Vagina (tissue), 2 donors: ENCODE measurements around the gene ARFIP1.

Experiments used
- POLR2AphosphoS5 ChIP-seq, 2 donors: sonication (generic); formaldehyde crosslinking; IDR thresholded peaks; one replicate each; pipeline ENCODE4 v1.9.0; 2017; ENCODE audit warnings: antibody characterized with exemption in 2 of 2, mild to moderate bottlenecking in 2 of 2, low read depth in 1 of 2; ENCODE audit not compliant: insufficient read depth in 1 of 2
- TF ChIP-seq, protein P1 (sequence below), 3 experiments: fragments of 450-650 bp in 2 of 3; fragments of 200-600 bp in 1 of 3; sonication (generic) in 1 of 3; IDR thresholded peaks; one replicate each; pipeline ENCODE4 v1.5.1; 2017 to 2019; ENCODE audit warnings: antibody characterized with exemption in 3 of 3, mild to moderate bottlenecking in 2 of 3, moderate library complexity in 2 of 3

DNA sequence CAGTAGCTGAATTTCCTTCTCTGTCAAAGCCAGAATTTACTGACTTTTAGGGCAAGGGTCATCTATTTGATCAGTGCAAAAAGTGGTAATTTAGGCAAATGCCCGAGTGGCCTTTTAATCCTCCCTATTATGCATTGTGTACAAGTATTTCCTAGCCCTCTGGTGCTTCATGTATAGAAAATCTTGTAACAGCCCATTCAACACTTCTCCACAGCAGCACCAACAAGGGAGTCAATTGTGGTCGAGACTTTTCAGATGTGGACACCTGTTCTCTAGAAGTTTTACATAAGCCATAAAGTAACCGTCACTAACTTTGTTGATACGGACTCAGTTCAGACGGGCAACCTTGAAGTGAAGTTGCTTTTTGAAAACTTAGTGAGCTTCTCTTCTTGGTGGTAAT is 105.4 kb downstream of the ARFIP1 start:
- TF ChIP-seq POLR2AphosphoS5 (IDR thresholded peaks at IDR 0.05; ENCODE audit: insufficient read depth in 1 of 2, low read depth in 1 of 2): no peak
- TF ChIP-seq, protein P1, sequence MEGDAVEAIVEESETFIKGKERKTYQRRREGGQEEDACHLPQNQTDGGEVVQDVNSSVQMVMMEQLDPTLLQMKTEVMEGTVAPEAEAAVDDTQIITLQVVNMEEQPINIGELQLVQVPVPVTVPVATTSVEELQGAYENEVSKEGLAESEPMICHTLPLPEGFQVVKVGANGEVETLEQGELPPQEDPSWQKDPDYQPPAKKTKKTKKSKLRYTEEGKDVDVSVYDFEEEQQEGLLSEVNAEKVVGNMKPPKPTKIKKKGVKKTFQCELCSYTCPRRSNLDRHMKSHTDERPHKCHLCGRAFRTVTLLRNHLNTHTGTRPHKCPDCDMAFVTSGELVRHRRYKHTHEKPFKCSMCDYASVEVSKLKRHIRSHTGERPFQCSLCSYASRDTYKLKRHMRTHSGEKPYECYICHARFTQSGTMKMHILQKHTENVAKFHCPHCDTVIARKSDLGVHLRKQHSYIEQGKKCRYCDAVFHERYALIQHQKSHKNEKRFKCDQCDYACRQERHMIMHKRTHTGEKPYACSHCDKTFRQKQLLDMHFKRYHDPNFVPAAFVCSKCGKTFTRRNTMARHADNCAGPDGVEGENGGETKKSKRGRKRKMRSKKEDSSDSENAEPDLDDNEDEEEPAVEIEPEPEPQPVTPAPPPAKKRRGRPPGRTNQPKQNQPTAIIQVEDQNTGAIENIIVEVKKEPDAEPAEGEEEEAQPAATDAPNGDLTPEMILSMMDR (IDR thresholded peaks at IDR 0.05): no peak
